SU-DHL-6 (cell line): ENCODE measurements around the gene APOL3.

ENCODE experiments used
- H2AFZ ChIP-seq: fragments of 200-600 bp; sonication (generic); 2 replicates; pipeline ENCODE4 v1.6.1; 2014; ENCODE audit warnings: low read depth, mild to moderate bottlenecking, moderate library complexity, mixed read lengths, antibody characterized with exemption, low read length; ENCODE audit not compliant: severe bottlenecking
- H3F3A ChIP-seq: fragments of 200-600 bp; shearing (Covaris generic); 2 replicates; pipeline ENCODE4 v1.6.0; 2016; ENCODE audit warnings: antibody characterized with exemption, mild to moderate bottlenecking; ENCODE audit not compliant: insufficient read depth
- H3K27ac ChIP-seq: fragments of 200-600 bp; sonication (generic); 2 replicates; pipeline ENCODE4 v1.5.1; 2016; ENCODE audit warnings: low read depth, mild to moderate bottlenecking, low read length, moderate library complexity, mixed read lengths
- H3K27me3 ChIP-seq: fragments of 200-600 bp; sonication (generic), shearing (Covaris generic); 2 replicates; pipeline ENCODE4 v1.6.0; 2014; ENCODE audit warnings: mild to moderate bottlenecking, low read length
- H3K36me3 ChIP-seq: fragments of 200-600 bp; sonication (generic); 2 replicates; pipeline ENCODE4 v1.6.1; 2014; ENCODE audit warnings: mild to moderate bottlenecking, low read length, mixed read lengths
- H3K4me2 ChIP-seq: fragments of 300-600, 200-600 bp; shearing (Covaris generic), sonication (generic); 2 replicates; pipeline ENCODE4 v1.6.0; 2014; ENCODE audit warnings: low read length, low read depth, mild to moderate bottlenecking; ENCODE audit not compliant: poor library complexity, severe bottlenecking
- H3K4me3 ChIP-seq: fragments of 200-600 bp; sonication (generic); 2 replicates; pipeline ENCODE4 v1.5.1; 2014; ENCODE audit warnings: antibody characterized with exemption, low read length, mild to moderate bottlenecking, mixed read lengths; ENCODE audit not compliant: insufficient read depth, poor library complexity, severe bottlenecking
- H3K79me2 ChIP-seq: fragments of 200-600 bp; sonication (generic); 2 replicates; pipeline ENCODE4 v1.6.1; 2014; ENCODE audit warnings: mild to moderate bottlenecking, low read length, moderate library complexity; ENCODE audit not compliant: insufficient read depth
- H3K9ac ChIP-seq: fragments of 200-600 bp; sonication (generic); 2 replicates; pipeline ENCODE4 v1.7.0; 2014; ENCODE audit warnings: mild to moderate bottlenecking, low read length
- H3K9me2 ChIP-seq: fragments of 200-600 bp; sonication (generic); replicated peaks from 2 replicates; pipeline ENCODE4 v1.6.1; 2014; ENCODE audit warnings: low read length; ENCODE audit not compliant: insufficient read depth
- H3K9me3 ChIP-seq: fragments of 200-600 bp; sonication (generic); 2 replicates; pipeline ENCODE4 v1.6.1; 2014; ENCODE audit warnings: low read length, mixed read lengths; ENCODE audit not compliant: insufficient read depth
- H4K20me1 ChIP-seq: fragments of 200-600 bp; sonication (generic); 2 replicates; pipeline ENCODE4 v1.6.1; 2014; ENCODE audit warnings: low read depth, mild to moderate bottlenecking, antibody characterized with exemption, low read length, moderate library complexity, mixed read lengths
- CTCF ChIP-seq: fragments of 200-600 bp; sonication (generic); IDR thresholded peaks from one replicate; pipeline ENCODE4 v1.5.1; 2017; ENCODE audit warnings: antibody characterized with exemption, mild to moderate bottlenecking, low read length, moderate library complexity; ENCODE audit not compliant: insufficient read depth, poor library complexity, severe bottlenecking
- EZH2phosphoT487 ChIP-seq: fragments of 200-600 bp; sonication (generic), shearing (Covaris generic); conservative IDR thresholded peaks from 2 replicates; pipeline ENCODE4 v1.6.1; 2018; ENCODE audit warnings: mild to moderate bottlenecking, antibody characterized with exemption, low read length, moderate library complexity, mixed read lengths

APOL3 gene

DNA sequence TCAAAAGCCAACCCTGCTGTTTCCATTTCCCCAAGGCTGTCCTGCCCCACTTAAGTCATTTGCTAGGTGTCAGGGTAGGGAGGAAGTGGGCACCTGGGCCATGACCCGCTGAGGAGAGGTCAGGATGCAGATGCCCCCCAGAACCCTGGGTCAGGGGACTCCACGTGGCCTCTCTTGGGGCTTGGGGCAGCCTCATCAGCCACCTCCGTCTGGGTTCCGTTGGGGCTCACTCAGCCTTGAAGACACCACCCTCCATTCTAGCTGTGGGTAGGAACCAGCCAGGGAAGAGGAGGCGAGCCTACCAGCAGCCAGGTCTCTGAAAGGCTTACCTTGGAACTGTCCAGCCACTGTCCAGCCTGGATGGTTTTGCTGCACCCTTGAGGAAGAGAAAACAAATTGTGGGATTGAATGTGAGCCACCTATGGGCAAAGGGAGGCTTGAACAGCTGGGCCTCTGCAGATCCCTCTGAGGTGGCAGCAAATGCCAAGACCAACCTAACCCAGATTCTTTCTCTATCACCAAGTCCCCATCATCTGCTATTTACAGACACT, 38.5 kb upstream of the APOL3 start:
- H3K27ac ChIP-seq, result no peak overlapping the region
- H4K20me1 ChIP-seq, result no peaks in the 10 kb centered on the region
- H3K9me2 ChIP-seq, result no peaks in the 10 kb centered on the region
- H3K4me3 ChIP-seq, result no peak overlapping the region
- no peaks in the 10 kb centered on the region for H3F3A ChIP-seq
- no peak overlapping the region for H3K9ac ChIP-seq
- TF ChIP-seq CTCF, result no peak
- TF ChIP-seq EZH2phosphoT487, result no peak
- no peaks in the 10 kb centered on the region for H3K36me3 ChIP-seq
- H3K9me3 ChIP-seq, result no peaks in the 10 kb centered on the region
- H2AFZ ChIP-seq, result no peak overlapping the region
- no peak overlapping the region for H3K4me2 ChIP-seq
- H3K79me2 ChIP-seq, result no peaks in the 10 kb centered on the region
- H3K27me3 ChIP-seq, result no peaks in the 10 kb centered on the region

DNA sequence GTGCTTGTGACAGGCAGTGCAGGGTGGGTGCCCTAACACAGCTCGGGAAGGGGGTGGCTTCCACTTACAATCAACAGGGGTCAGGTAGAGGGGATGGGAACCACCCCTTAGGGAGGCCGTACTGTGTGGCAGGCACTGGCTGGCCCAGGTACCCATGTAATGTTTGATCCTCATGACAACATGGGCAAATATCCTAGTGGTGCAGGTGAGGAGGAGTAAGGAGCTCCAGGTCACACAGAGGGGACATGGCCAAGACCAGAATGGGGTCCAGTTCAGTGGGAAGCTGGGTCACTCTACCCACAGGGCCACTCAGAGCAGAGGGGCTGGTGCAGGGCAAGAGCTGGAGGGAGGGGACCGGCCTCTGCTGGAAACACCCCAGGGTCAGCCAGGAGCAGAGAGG, 38.0 kb upstream of the APOL3 start:
- Histone ChIP-seq H3K4me2 (no peak overlapping the region), H3K4me3 (no peak overlapping the region), H3K27ac (no peak overlapping the region), H3F3A (no peaks in the 10 kb centered on the region), H3K9me2 (no peaks in the 10 kb centered on the region), H3K9me3 (no peaks in the 10 kb centered on the region), H2AFZ (no peak overlapping the region), H3K9ac (no peak overlapping the region), H3K36me3 (no peaks in the 10 kb centered on the region), H3K79me2 (no peaks in the 10 kb centered on the region), H3K27me3 (no peaks in the 10 kb centered on the region), H4K20me1 (no peaks in the 10 kb centered on the region)
- TF ChIP-seq CTCF, result no peak
- TF ChIP-seq EZH2phosphoT487, result no peak

GRCh38 chr22:36197514-36198146, 37.1 kb upstream of the APOL3 start:
- Histone ChIP-seq H3K79me2 (no peaks in the 10 kb centered on the region), H4K20me1 (no peaks in the 10 kb centered on the region), H3K9me3 (no peaks in the 10 kb centered on the region), H3K4me2 (no peak overlapping the region), H3K27me3 (no peaks in the 10 kb centered on the region), H3K9me2 (no peaks in the 10 kb centered on the region), H3K9ac (no peak overlapping the region), H3F3A (no peaks in the 10 kb centered on the region), H3K4me3 (no peak overlapping the region), H3K27ac (no peak overlapping the region), H2AFZ (no peak overlapping the region), H3K36me3 (no peaks in the 10 kb centered on the region)
- TF ChIP-seq CTCF, result no peak
- TF ChIP-seq EZH2phosphoT487, result no peak
